ENCODE measurements around the gene PSTPIP1. TPM values are rescaled to one million over a fixed set of nuclear protein-coding genes. Genes with fewer than 3 reads are reported as not detected.

Gene PSTPIP1
- total and polyA plus RNA-seq, 9 of the 15 experiments (the other 6 are each of a cell fraction or from before 2014, with no cell fraction given): not detected

GRCh38 chr15:76963596-76963995 lies 31.3 kb upstream of the PSTPIP1 start:
- Histone ChIP-seq H3K27ac (ENCODE audit: extremely low read depth, low read depth, low read length) (no peak overlapping the region), H3K9ac (ENCODE audit: insufficient read depth in 1 of 2, low read depth in 2 of 2, low read length in 2 of 2) (no peak overlapping the region; a peak in 1 of 4 replicates), H3K36me3 (ENCODE audit: control insufficient read depth, insufficient read depth, low read length) (no peaks in the 10 kb centered on the region), H3K79me2 (ENCODE audit: control insufficient read depth, insufficient read depth, low read length) (no peaks in the 10 kb centered on the region), H2AFZ (ENCODE audit: low read depth, low read length) (no peak overlapping the region), H3K4me3 (no peak overlapping the region), H3K9me1 (ENCODE audit: control insufficient read depth, insufficient read depth, low read length) (no peaks in the 10 kb centered on the region), H3K27me3 (ENCODE audit: control insufficient read depth in 2 of 2, insufficient read depth in 2 of 2, low read length in 2 of 2) (peaks cover 31 to 44% of the 10 kb centered on the region in 2 experiments), H3K4me1 (replicated peaks in 1 of 2; ENCODE audit: control insufficient read depth in 2 of 2, insufficient read depth in 2 of 2, low read length in 2 of 2) (no peaks in the 10 kb centered on the region; a peak in 1 of 5 replicates), H3K4me2 (ENCODE audit: insufficient read depth, low read length) (no peak overlapping the region), H3K9me3 (replicated peaks; ENCODE audit: control insufficient read depth, insufficient read depth, low read depth, low read length) (no peaks in the 10 kb centered on the region), H4K20me1 (replicated peaks; ENCODE audit: control insufficient read depth, insufficient read depth, low read length) (no peaks in the 10 kb centered on the region; the same call in 1 of the 2 replicates)
- ChIA-PET CTCF (ENCODE audit: low intra/inter-chr PET ratio) (no interaction called here), POLR2A (interaction anchor here (1.1 to 1.4 kb wide), 2 partner anchors 10 to 18 kb away, joined by 3 to 4 read pairs; no protein-coding TSS in a partner anchor)
- intact Hi-C loops (cut with micrococcal nuclease) (no loop called here), in situ Hi-C loops (cut with MboI) (no loop called here)
- FAIRE-seq (no peak), DNase-seq (ENCODE audit: extremely low read depth in 1 of 4, low spot score in 3 of 4) (peak in 2 of 4 experiments; percentile 20 to 25), ATAC-seq (peak; percentile 71; the same call in 1 of the 3 replicates)
- 5% methylated on average over 9 of the region's 9 CpGs for WGBS (ENCODE audit: insufficient coverage, low coverage, missing lambda C conversion rate)
- no TSS peak for BruUV-seq (replicated peaks)
- peak in 1 of 3 experiments; percentile 13; a peak in 1 of 6 replicates for TF ChIP-seq CTCF (IDR thresholded peaks at IDR 0.05 in 2 of 3, conservative IDR thresholded peaks at IDR 0.05 in 1 of 3; ENCODE audit: insufficient read depth in 2 of 3, low read depth in 1 of 3, low read length in 3 of 3)
- no peak for TF ChIP-seq TBP (optimal IDR thresholded peaks at IDR 0.05; ENCODE audit: low read depth, low read length)

GRCh38 chr15:76964157-76964556 lies 30.8 kb upstream of the PSTPIP1 start:
- ATAC-seq (no peak), DNase-seq (ENCODE audit: extremely low read depth in 1 of 4, low spot score in 3 of 4) (no peak), FAIRE-seq (no peak)
- no peak overlapping the region for H3K4me2 ChIP-seq (ENCODE audit: insufficient read depth, low read length)
- no peaks in the 10 kb centered on the region for H3K36me3 ChIP-seq (ENCODE audit: control insufficient read depth, insufficient read depth, low read length)
- no peaks in the 10 kb centered on the region; the same call in 1 of the 2 replicates for H4K20me1 ChIP-seq (replicated peaks; ENCODE audit: control insufficient read depth, insufficient read depth, low read length)
- H2AFZ ChIP-seq (ENCODE audit: low read depth, low read length): no peak overlapping the region
- CTCF ChIA-PET (ENCODE audit: low intra/inter-chr PET ratio): no interaction called here
- in situ Hi-C loops (cut with MboI) (no loop called here), intact Hi-C loops (cut with micrococcal nuclease) (no loop called here)
- no peaks in the 10 kb centered on the region; a peak in 1 of 5 replicates for H3K4me1 ChIP-seq (replicated peaks in 1 of 2; ENCODE audit: control insufficient read depth in 2 of 2, insufficient read depth in 2 of 2, low read length in 2 of 2)
- POLR2A ChIA-PET: interaction anchor here (1.0 to 1.4 kb wide), 3 partner anchors 9 to 19 kb away, joined by 3 to 4 read pairs (median 3); no protein-coding TSS in a partner anchor
- no peaks in the 10 kb centered on the region for H3K9me3 ChIP-seq (replicated peaks; ENCODE audit: control insufficient read depth, insufficient read depth, low read depth, low read length)
- no peak overlapping the region for H3K9ac ChIP-seq (ENCODE audit: insufficient read depth in 1 of 2, low read depth in 2 of 2, low read length in 2 of 2)
- H3K79me2 ChIP-seq (ENCODE audit: control insufficient read depth, insufficient read depth, low read length): no peaks in the 10 kb centered on the region
- 2% methylated on average over 5 of the region's 5 CpGs for WGBS (ENCODE audit: insufficient coverage, low coverage, missing lambda C conversion rate)
- H3K27me3 ChIP-seq (ENCODE audit: control insufficient read depth in 2 of 2, insufficient read depth in 2 of 2, low read length in 2 of 2): peaks cover 31 to 45% of the 10 kb centered on the region in 2 experiments
- H3K9me1 ChIP-seq (ENCODE audit: control insufficient read depth, insufficient read depth, low read length): no peaks in the 10 kb centered on the region
- H3K4me3 ChIP-seq: no peak overlapping the region
- no TSS peak for BruUV-seq (replicated peaks)
- H3K27ac ChIP-seq (ENCODE audit: extremely low read depth, low read depth, low read length): no peak overlapping the region
- TF ChIP-seq EZH2 (IDR thresholded peaks at IDR 0.05; ENCODE audit: borderline replicate concordance, low read depth, low read length) (no peak), NCOA6 (IDR thresholded peaks at IDR 0.05) (no peak), ZNF184 (CRISPR knock-in tag; IDR thresholded peaks at IDR 0.05) (no peak), NCOA2 (IDR thresholded peaks at IDR 0.05; ENCODE audit: partially characterized antibody in 2 of 2) (no peak), EGR1 (conservative IDR thresholded peaks at IDR 0.05) (no peak), MEF2D (tag; conservative IDR thresholded peaks at IDR 0.05; ENCODE audit: low read depth) (no peak), KDM5B (IDR thresholded peaks at IDR 0.05; ENCODE audit: insufficient replicate concordance, low read depth, low read length) (no peak), KLF10 (CRISPR knock-in tag; IDR thresholded peaks at IDR 0.05) (no peak)

Measured in K562 (cell line).